IPS-NIHi7 (cell line): ENCODE data around the gene NUP160.
"Not testable (repeated sequence)": the region's sequence is repeated elsewhere in the genome, so short reads cannot be mapped to it uniquely, and the experiment has no call there.

ENCODE experiments used
- DNase-seq: peaks from one replicate; pipeline ENCODE4 v3.0.0; 2012; ENCODE audit warnings: mixed read lengths; ENCODE audit errors: extremely low spot score

The NUP160 gene

GRCh38 chr11:47788181-47788580 is 60.0 kb downstream of the NUP160 start:
- no peak for DNase-seq

- no peak for DNase-seq
Measured at GRCh38 chr11:47786373-47786772, 61.8 kb downstream of the NUP160 start.

- no peak for DNase-seq
Measured at GRCh38 chr11:47784785-47785381, 63.3 kb downstream of the NUP160 start.

- no peak for DNase-seq
Measured at GRCh38 chr11:47783087-47783610, 65.0 kb downstream of the NUP160 start.

- DNase-seq = no peak
Measured at GRCh38 chr11:47778878-47779483, 69.2 kb downstream of the NUP160 start.

GRCh38 chr11:47775240-47775869 is 72.8 kb downstream of the NUP160 start:
- no peak for DNase-seq

- DNase-seq = no peak
Measured at GRCh38 chr11:47773882-47774281, 74.3 kb downstream of the NUP160 start.

- not testable (repeated sequence) for DNase-seq
Measured at GRCh38 chr11:47769556-47769955, 78.6 kb downstream of the NUP160 start.

GRCh38 chr11:47768101-47768612 is 80.0 kb downstream of the NUP160 start:
- peak; percentile 16 for DNase-seq

GRCh38 chr11:47766509-47767227 is 81.5 kb downstream of the NUP160 start:
- peak; percentile 11 for DNase-seq

GRCh38 chr11:47765086-47765485 is 83.1 kb downstream of the NUP160 start:
- DNase-seq = no peak

- not testable (repeated sequence) for DNase-seq
Measured at GRCh38 chr11:47759291-47759690, 88.9 kb downstream of the NUP160 start.

GRCh38 chr11:47756208-47756607 is 91.9 kb downstream of the NUP160 start:
- DNase-seq = no peak

- no peak for DNase-seq
Measured at GRCh38 chr11:47750725-47751124, 97.4 kb downstream of the NUP160 start.

GRCh38 chr11:47742494-47742893 is 105.7 kb downstream of the NUP160 start:
- DNase-seq = not testable (repeated sequence)

- not testable (repeated sequence) for DNase-seq
Measured at GRCh38 chr11:47737817-47738216, 110.3 kb downstream of the NUP160 start.

- no peak for DNase-seq
Measured at GRCh38 chr11:47732271-47732670, 115.9 kb downstream of the NUP160 start.

GRCh38 chr11:47731475-47731874 is 116.7 kb downstream of the NUP160 start:
- no peak for DNase-seq
